MV-4-11 (cell line): ENCODE measurements around the gene LOX.

Experiments
- DNase-seq: peaks from one replicate; lab custom pipeline; 2025; lab: John Stamatoyannopoulos, UW

LOX gene, protein sequence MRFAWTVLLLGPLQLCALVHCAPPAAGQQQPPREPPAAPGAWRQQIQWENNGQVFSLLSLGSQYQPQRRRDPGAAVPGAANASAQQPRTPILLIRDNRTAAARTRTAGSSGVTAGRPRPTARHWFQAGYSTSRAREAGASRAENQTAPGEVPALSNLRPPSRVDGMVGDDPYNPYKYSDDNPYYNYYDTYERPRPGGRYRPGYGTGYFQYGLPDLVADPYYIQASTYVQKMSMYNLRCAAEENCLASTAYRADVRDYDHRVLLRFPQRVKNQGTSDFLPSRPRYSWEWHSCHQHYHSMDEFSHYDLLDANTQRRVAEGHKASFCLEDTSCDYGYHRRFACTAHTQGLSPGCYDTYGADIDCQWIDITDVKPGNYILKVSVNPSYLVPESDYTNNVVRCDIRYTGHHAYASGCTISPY

DNA sequence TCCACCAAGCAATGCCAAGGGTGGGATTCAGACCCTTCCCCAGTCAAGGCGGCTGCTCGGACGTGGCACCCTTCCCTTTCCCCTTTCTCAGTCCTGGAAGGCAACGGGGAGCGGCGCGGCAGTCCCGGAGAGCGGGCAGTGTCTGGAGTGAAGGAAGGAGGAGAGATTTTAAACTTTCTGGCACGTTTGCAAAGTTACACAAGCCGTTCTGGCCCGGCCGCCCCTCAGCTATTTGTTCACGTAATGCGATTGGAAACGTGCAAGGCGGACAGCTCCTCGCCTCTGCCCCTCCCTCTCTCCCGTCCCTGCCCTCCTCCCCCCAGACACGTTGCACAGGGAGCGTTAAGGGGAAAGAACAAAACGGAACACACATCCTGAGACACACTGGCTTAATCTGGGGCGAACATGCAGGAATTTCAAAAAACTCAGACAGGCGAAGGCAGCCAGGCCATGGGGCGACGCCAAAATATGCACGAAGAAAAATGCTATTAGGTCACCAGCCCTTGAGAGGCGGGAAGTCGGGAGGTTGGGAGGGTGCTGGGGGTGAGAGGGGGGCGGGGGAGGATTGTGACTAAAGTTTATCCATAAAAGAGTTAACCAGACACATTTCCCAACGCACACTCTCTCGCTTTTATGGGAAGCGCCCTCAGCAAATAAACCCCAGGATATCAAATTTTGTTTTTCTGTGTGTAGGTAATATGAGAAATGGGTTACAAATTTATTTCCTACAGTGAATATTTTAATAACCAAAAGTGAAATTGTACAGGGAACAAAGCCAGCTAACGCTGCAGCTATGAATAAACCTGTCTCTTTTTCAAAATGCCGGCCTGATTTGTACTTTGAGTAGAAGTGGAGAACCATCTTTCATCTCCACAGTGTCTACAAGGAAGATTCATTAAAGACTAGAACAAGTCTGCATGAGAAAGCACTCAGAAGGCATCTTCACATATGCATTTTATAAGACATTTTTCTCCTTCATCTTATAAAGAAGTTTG lies at the start of gene LOX:
LOX (minus strand) TSS at position 144 of the 995 bp plus-strand sequence. CDS start 274 bp downstream, outside the sequence.
- DNase-seq, result no peak

DNA sequence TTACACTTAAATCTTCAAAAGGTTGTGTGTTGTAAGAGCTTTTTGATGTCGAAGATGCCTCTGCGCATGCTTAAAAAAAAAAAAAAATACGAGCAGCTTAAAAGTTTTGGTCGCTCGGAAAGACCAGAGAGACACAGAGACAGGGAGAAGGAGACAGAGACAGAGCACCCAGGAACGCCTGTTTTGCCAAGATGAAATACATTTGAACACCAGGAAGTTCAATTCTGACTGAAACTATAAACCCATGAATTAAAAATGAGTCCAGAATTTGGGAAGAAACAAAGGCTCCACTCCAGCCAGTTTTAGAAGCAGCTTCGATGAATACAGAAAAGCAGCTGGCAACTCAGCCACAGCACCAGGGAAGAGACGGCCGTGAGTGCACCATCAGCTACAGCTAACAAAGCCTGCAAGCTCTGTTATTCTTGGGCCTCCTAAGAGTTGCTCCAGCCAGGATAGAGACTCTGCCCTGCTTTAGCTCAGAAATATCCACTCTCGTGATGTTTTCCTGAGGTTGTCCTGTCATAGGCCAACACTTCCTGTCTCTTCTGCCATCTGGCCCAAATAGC lies 48.8 kb upstream of the LOX start:
- no peak for DNase-seq

- DNase-seq, result no peak
Observed at GRCh38 chr5:122126177-122126755, 48.2 kb upstream of the LOX start.

DNA sequence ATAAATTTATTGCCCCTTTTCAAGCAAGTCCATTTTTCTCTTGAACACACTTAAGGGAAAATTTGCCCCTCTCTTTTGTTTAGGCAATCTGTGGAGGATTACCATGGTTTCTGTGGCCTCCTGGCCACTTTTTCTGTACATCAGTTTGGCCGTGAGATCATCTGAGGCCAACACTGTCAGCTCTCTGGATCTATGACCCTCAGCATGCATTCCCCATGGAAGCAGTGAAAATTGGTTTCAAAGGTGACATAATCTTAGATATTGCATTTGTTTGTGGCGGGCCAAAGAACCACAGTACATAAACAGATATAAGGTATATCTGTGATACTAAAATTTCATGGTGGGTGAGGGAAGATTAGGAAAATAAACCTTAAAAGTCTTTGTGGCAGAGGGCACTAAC lies 46.7 kb upstream of the LOX start:
- no peak for DNase-seq

GRCh38 chr5:122121479-122122465 lies 43.7 kb upstream of the LOX start:
- no peak for DNase-seq

DNA sequence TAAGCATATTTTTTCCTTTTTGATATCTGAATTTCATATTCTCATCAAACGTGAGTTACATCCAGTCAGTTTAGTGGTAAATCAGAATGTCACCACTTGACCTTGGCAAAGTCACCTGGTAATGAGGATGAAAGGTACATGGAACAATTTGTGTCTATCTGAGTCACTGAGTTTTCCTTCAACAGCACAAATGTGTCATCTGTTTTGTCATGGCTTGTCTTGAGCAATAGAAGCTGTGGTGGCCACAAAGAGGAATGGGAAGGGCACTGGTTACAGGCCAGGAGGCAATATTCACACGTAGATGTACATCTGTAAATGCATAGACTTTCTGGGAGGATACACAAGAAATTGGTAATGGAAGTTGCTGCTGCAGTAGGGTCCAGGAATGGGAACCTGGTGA lies 42.9 kb upstream of the LOX start:
- peak; percentile 5 for DNase-seq

DNA sequence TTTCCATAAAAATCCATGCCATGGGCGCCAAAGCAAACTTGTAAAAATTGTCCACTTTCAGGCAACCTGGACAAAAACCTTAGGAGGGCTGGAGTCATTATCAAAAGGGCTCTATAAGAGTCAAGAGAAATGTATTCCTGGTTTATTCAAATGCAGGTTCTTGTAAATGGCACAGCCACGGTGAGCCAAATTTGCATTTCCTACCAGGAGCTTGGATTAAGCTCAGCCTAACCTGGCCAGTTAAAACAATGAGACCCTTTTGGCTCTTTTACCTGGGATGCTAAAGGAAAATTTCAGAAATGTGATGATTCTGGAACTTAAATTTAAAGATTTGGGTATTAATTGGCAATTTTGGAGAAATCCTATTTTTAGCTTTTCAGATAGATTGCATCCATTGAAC lies 42.4 kb upstream of the LOX start:
- DNase-seq, result no peak

- no peak for DNase-seq
Observed at GRCh38 chr5:122119205-122119604, 41.1 kb upstream of the LOX start.

DNA sequence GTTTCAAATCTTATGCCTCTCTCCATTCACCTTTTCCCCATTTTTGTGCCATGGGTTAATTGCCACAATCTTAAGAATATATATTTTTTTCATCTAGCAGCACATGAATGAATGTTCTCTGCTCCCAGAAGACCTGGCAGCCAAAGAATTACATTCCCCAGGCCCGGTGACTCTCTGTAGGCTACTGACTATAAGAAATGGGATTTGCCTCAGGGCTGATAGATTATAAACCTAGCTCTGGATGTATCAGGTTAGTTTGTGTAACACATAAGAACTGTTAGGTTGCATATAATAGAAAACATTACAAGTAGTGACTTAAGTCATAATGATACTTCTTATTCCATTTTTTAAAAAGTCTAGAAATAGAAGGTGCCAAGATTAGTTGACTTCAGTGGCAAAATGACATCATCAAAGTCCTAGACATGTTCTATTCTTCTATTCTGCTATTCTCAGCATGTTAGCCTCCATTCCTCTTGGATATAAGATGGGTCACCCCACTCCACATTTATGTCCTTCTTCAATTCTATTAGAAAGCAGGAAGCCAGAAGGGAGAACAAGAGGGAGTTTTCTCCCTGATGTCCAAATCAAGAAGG lies 40.4 kb upstream of the LOX start:
- no peak for DNase-seq

DNA sequence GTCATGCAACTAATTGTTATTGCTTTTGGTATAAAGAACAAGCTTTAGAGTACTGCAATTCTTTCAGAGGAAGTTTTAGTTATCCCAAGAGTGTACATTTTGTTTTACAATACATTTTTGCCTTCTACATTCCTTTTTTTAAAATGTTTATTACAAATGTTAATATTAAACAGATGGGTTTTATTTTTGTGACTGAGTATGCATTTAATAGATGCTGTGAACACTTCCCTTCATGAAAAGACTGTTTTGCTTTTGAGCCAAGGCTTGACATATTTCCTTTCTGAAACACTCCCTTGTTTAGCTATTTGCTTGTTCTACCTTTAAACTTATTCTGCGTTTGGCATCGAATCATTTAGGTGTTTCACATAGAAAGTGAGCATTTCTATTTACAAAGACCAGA lies 36.4 kb upstream of the LOX start:
- no peak for DNase-seq

- no peak for DNase-seq
Observed at GRCh38 chr5:122112733-122113558, 34.9 kb upstream of the LOX start.

- no peak for DNase-seq
Observed at GRCh38 chr5:122112063-122112462, 34.0 kb upstream of the LOX start.

GRCh38 chr5:122111460-122111859 lies 33.4 kb upstream of the LOX start:
- no peak for DNase-seq

- no peak for DNase-seq
Observed at GRCh38 chr5:122110987-122111386, 32.9 kb upstream of the LOX start.

GRCh38 chr5:122107016-122107415 lies 29.0 kb upstream of the LOX start:
- no peak for DNase-seq

DNA sequence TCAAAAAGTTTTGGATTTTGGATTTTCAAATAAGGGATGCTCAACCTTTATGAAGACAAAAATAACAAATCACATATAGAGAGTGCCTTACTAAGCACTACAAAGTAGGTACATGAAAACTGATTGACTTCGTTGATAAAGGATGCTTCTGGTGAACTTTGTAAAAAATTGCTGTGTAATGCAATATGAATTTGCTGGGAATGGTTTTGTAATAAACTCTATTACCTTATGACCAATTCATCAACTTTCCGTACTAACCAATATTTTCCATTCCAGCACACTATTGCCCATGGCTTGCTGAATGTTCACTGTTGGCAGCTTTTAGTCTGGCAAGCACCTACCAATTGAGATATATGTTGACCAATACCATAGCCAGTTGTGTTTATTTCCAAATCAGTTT lies 27.9 kb upstream of the LOX start:
- no peak for DNase-seq

DNA sequence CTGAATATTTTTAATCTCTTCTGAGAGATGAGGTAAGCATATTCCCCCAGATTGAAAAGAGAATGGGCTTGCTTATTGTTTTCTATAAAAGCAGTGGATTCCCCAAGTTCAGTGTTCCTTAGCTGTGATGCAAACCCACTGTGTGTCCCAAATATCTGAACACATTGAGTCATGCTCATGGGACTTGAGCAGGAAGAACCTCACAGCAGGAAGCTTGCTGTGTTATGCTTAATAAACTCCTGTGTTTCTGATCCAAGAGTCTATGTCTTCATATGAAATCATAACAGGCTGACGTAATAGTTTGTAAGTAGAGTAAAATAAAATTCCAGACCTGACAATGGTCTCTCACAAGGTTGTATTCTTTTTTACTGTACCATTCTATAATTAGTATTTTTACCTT lies 24.8 kb upstream of the LOX start:
- no peak for DNase-seq

DNA sequence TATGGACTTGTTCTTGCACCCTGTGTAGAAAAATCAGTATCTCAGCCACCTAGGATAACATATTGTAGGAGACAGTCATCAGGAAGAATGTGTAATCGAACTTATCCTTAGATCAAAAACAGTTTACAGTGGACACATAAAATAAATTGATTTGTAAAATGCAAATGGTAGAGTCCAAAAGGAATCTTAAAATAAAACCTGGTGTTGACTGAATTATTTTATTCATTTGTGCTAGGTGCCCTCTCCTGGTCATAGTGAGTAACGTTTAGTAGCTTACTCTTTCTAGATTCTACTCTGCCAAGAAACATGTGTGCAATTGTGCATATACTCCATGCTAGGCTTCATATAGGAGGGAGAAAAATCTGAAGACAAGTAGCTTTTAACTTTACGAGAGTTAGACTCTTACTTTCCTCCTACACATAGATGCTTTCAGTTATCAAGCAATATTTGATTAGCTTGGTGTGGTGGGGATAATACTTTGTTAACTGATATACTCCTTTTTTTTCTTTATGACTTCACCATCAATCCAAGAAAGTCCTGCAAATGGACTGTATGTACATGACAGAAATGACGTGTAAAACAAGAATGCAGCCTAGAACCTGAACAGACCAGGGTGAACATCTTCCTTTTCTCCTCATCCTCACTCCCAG lies 23.7 kb upstream of the LOX start:
- DNase-seq, result peak; percentile 21
